Gastroesophageal sphincter (tissue), 3 donors: Measurements from ENCODE around the gene VIPR1.

Experiments used
- CTCF ChIP-seq, 4 experiments: fragments of 200-600 bp in 2 of 4; fragments of 450-650 bp in 2 of 4; sonication (generic) in 1 of 4; IDR thresholded peaks; one replicate each; pipeline ENCODE4 v1.5.1; 2017 to 2019; ENCODE audit warnings: antibody characterized with exemption in 4 of 4, mild to moderate bottlenecking in 2 of 4, moderate library complexity in 2 of 4
- EP300 ChIP-seq: sonication (generic); formaldehyde crosslinking; IDR thresholded peaks from one replicate; pipeline ENCODE4 v1.6.1; 2017; ENCODE audit warnings: antibody characterized with exemption, mild to moderate bottlenecking
- POLR2A ChIP-seq, 2 donors: fragments of 450-650 bp; IDR thresholded peaks; one replicate each; pipeline ENCODE4 v1.6.1; 2017; ENCODE audit warnings: antibody characterized with exemption in 2 of 2, mild to moderate bottlenecking in 2 of 2, moderate library complexity in 1 of 2
- POLR2AphosphoS5 ChIP-seq: sonication (generic); formaldehyde crosslinking; IDR thresholded peaks from one replicate; pipeline ENCODE4 v1.6.1; 2017; ENCODE audit warnings: antibody characterized with exemption

- TF ChIP-seq POLR2A (IDR thresholded peaks at IDR 0.05): no peak
- TF ChIP-seq CTCF (IDR thresholded peaks at IDR 0.05): no peak
- TF ChIP-seq POLR2AphosphoS5: no peak
- TF ChIP-seq EP300: no peak
Measured at GRCh38 chr3:42504334-42505127, 2.1 kb downstream of the VIPR1 start.
